Fibroblast of the aortic adventitia (primary cell): ENCODE results near the gene LAS1L. TPM values are rescaled to one million over a fixed set of nuclear protein-coding genes. Genes with fewer than 3 reads are reported as not detected.
"Not testable (repeated sequence)": the region's sequence is repeated elsewhere in the genome, so short reads cannot be mapped to it uniquely, and the experiment has no call there.

ENCODE experiments used
- DNase-seq: peaks from one replicate; pipeline ENCODE4 v3.0.0-alpha.2; 2010; ENCODE audit warnings: low read depth
- H3K4me3 ChIP-seq: 2 replicates; pipeline ENCODE4 v1.5.1; 2011; ENCODE audit warnings: low read depth, mild to moderate bottlenecking, control low read depth, low read length, moderate library complexity
- CTCF ChIP-seq: IDR thresholded peaks from 2 replicates; pipeline ENCODE4 v1.5.1; 2011; ENCODE audit warnings: mild to moderate bottlenecking, low read length, control low read depth, inconsistent platforms; ENCODE audit not compliant: insufficient read depth
- total RNA-seq: library from RNA; depleted of rRNA; stranded (reverse); fragments of >200 nt; gene quantifications from 2 replicates; pipeline ENCODE4 v1.2.3, GENCODE V29; 2012; ENCODE audit warnings: low replicate concordance

The LAS1L gene
- total RNA-seq, 1 donor, result 18.0 TPM

- H3K4me3 ChIP-seq, result no peak overlapping the region
- TF ChIP-seq CTCF, result no peak
- no peak for DNase-seq
Observed at GRCh38 chrX:65574356-65574755, 39.8 kb upstream of the LAS1L start.

GRCh38 chrX:65572971-65573370 lies 38.4 kb upstream of the LAS1L start:
- DNase-seq, result no peak
- H3K4me3 ChIP-seq, result no peak overlapping the region
- no peak for TF ChIP-seq CTCF

GRCh38 chrX:65562850-65563249 lies 28.3 kb upstream of the LAS1L start:
- DNase-seq, H3K4me3 ChIP-seq: not testable (repeated sequence)

- DNase-seq, result no peak
- no peak for TF ChIP-seq CTCF
- no peak overlapping the region for H3K4me3 ChIP-seq
Observed at GRCh38 chrX:65551489-65552339, 17.1 kb upstream of the LAS1L start.

GRCh38 chrX:65551086-65551485 lies 16.5 kb upstream of the LAS1L start:
- H3K4me3 ChIP-seq, result no peak overlapping the region

GRCh38 chrX:65545456-65545855 lies 10.9 kb upstream of the LAS1L start:
- no peak overlapping the region for H3K4me3 ChIP-seq
- no peak for TF ChIP-seq CTCF
- peak; percentile 60 for DNase-seq

More at GRCh38 chrX:65551086-65551485, 16.5 kb upstream of the LAS1L start:
- no peak for DNase-seq
- TF ChIP-seq CTCF, result no peak

GRCh38 chrX:65537229-65537628 lies 2.6 kb upstream of the LAS1L start:
- no peak for TF ChIP-seq CTCF
- no peak overlapping the region for H3K4me3 ChIP-seq
- peak; percentile 14 for DNase-seq
